Uterus (tissue), 4 donors: Measurements from ENCODE around the gene SOCS4. TPM values are rescaled to one million over a fixed set of nuclear protein-coding genes. Genes with fewer than 3 reads are reported as not detected.
"Not testable (repeated sequence)": the region's sequence is repeated elsewhere in the genome, so short reads cannot be mapped to it uniquely, and the experiment has no call there.

Experiments used
- DNase-seq, 2 donors: peaks; one replicate each; pipeline ENCODE4 v3.0.0-alpha.2; 2019 to 2020
- H3K27ac ChIP-seq, 2 donors: fragments of 200-600 bp; sonication (generic); 1 replicate in 1 of 2; 2 replicates in 1 of 2; pipeline ENCODE4 v1.5.1; 2016 to 2018
- H3K27me3 ChIP-seq, 2 donors: fragments of 200-600 bp; sonication (generic); one replicate each; pipeline ENCODE4 v1.5.1; 2018 to 2019; ENCODE audit warnings: control low read depth in 1 of 2
- H3K36me3 ChIP-seq, 2 donors: fragments of 200-600 bp; sonication (generic); one replicate each; pipeline ENCODE4 v1.5.1; 2019; ENCODE audit warnings: control low read depth in 1 of 2
- H3K4me1 ChIP-seq, 2 donors: fragments of 200-600 bp; sonication (generic); one replicate each; pipeline ENCODE4 v1.5.1; 2018 to 2019; ENCODE audit warnings: control low read depth in 1 of 2
- H3K4me3 ChIP-seq, 2 donors: fragments of 200-600 bp; sonication (generic); 1 replicate in 1 of 2; 2 replicates in 1 of 2; pipeline ENCODE4 v1.5.1; 2018 to 2019; ENCODE audit warnings: mild to moderate bottlenecking in 1 of 2
- H3K9me3 ChIP-seq, 2 donors: fragments of 200-600 bp; sonication (generic); one replicate each; pipeline ENCODE4 v1.5.1; 2019; ENCODE audit warnings: control low read depth in 1 of 2
- POLR2A ChIP-seq, 2 donors: fragments of 450-650 bp; IDR thresholded peaks; one replicate each; pipeline ENCODE4 v1.6.1; 2016; ENCODE audit warnings: antibody characterized with exemption in 2 of 2, mild to moderate bottlenecking in 1 of 2, moderate library complexity in 1 of 2
- intact Hi-C: fragments of 100-400 bp; cut with DNase I; formaldehyde crosslinking; loops from one replicate; pipeline ENCODE4 v1.15.1; 2023; ENCODE audit warnings: low total_unique reads
- total RNA-seq, 4 donors: library from RNA; depleted of rRNA in 3 of 4; stranded (reverse); fragments of >200 nt in 3 of 4; gene quantifications; one replicate each; pipeline versions ENCODE4 v1.1.0 to v1.2.4, GENCODE V29; 2014 to 2023
- TF ChIP-seq, protein P1 (sequence below), 4 experiments: fragments of 200-600 bp in 2 of 4; fragments of 450-650 bp in 2 of 4; sonication (generic) in 2 of 4; IDR thresholded peaks; one replicate each; pipeline ENCODE4 v1.5.1; 2016 to 2019; ENCODE audit warnings: antibody characterized with exemption in 4 of 4, mild to moderate bottlenecking in 2 of 4, moderate library complexity in 1 of 4
- donor health status: DM: yes; HTN: yes; CAD: no.

Gene SOCS4
- total RNA-seq, 4 donors from 2014 or later = 10.2 to 36.4 (median 22.4) TPM

DNA sequence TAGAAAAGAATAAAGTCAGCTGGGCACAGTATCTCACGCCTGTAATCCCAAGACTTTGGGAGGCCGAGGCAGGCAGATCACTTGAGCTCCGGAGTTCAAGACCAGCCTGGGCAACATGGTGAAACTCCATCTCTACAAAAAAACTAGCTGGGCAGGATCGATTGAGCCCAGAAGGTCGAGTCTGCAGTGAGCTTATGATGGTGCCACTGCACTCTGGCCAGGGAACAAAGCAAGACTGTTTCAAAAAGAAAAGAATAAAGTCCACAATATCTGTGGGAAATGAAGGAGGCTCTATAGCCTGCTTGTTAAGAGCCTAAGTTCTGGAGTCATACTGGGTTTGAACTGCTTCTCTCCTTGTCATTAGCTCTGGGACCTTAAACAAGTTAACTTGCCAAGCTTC is 32.3 kb downstream of the SOCS4 start:
- intact Hi-C loops = no loop called here
- no peak overlapping the region for H3K27ac ChIP-seq
- no peak overlapping the region for H3K4me3 ChIP-seq
- no peak for TF ChIP-seq POLR2A (IDR thresholded peaks at IDR 0.05)
- TF ChIP-seq, protein P1, sequence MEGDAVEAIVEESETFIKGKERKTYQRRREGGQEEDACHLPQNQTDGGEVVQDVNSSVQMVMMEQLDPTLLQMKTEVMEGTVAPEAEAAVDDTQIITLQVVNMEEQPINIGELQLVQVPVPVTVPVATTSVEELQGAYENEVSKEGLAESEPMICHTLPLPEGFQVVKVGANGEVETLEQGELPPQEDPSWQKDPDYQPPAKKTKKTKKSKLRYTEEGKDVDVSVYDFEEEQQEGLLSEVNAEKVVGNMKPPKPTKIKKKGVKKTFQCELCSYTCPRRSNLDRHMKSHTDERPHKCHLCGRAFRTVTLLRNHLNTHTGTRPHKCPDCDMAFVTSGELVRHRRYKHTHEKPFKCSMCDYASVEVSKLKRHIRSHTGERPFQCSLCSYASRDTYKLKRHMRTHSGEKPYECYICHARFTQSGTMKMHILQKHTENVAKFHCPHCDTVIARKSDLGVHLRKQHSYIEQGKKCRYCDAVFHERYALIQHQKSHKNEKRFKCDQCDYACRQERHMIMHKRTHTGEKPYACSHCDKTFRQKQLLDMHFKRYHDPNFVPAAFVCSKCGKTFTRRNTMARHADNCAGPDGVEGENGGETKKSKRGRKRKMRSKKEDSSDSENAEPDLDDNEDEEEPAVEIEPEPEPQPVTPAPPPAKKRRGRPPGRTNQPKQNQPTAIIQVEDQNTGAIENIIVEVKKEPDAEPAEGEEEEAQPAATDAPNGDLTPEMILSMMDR (IDR thresholded peaks at IDR 0.05) = no peak
- no peaks in the 10 kb centered on the region for H3K27me3 ChIP-seq
- H3K9me3 ChIP-seq = no peaks in the 10 kb centered on the region
- no peak for DNase-seq
- H3K4me1 ChIP-seq = peaks cover 0 to 5% of the 10 kb centered on the region in 2 donors
- H3K36me3 ChIP-seq = no peaks in the 10 kb centered on the region

DNA sequence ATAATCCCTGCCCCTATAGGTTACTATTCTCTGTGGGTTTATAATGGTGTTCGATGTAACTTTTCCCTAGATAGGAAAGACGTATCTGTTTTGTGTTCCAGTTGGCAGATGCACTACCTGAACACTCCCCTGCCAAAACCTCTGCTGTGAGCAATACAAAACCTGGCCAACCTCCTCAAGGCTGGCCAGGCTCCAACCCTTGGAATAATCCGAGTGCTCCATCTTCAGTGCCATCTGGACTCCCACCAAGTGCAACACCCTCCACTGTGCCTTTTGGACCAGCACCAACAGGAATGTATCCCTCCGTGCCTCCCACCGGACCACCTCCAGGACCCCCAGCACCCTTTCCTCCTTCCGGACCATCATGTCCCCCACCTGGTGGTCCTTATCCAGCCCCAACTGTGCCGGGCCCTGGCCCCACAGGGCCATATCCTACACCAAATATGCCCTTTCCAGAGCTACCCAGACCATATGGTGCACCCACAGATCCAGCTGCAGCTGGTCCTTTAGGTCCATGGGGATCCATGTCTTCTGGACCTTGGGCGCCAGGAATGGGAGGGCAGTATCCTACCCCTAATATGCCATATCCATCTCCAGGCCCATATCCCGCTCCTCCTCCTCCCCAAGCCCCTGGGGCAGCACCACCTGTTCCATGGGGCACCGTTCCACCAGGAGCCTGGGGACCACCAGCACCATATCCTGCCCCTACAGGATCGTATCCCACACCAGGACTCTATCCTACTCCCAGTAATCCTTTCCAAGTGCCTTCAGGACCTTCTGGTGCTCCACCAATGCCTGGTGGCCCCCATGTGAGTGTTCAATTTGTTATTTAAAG is 35.7 kb downstream of the SOCS4 start:
- Histone ChIP-seq H3K4me3 (no peak overlapping the region), H3K36me3 (no peaks in the 10 kb centered on the region), H3K27me3 (no peaks in the 10 kb centered on the region), H3K27ac (peak overlapping the region in 1 of 2 donors; percentile 13), H3K4me1 (no peaks in the 10 kb centered on the region), H3K9me3 (no peaks in the 10 kb centered on the region)
- TF ChIP-seq POLR2A (IDR thresholded peaks at IDR 0.05) = no peak
- TF ChIP-seq, protein P1 (IDR thresholded peaks at IDR 0.05) = no peak
- peak in 1 of 2 donors; percentile 40 for DNase-seq
- intact Hi-C loops = no loop called here

DNA sequence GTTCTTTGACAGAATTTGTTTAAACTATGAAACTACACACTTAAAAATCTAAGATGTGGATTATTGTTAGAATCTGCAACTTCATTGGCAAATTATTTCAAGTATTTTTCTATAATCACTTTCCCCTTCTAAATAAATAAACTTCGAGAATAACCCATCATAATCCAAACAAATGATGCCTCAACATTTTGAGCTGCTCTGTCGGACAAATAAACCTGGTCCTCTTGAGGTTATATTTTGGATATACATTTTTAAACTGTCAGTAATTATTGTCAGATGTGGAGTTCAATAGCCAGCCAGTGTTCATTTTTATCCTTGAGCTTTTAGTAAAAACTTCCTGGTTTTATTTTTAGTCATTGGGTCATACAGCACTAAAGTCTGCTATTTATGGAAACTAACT is 37.9 kb downstream of the SOCS4 start:
- H3K4me3 ChIP-seq, H3K9me3 ChIP-seq, intact Hi-C loops, DNase-seq, H3K4me1 ChIP-seq, H3K36me3 ChIP-seq, H3K27me3 ChIP-seq: not testable (repeated sequence)
- peak overlapping the region in 1 of 2 donors; percentile 25 for H3K27ac ChIP-seq

DNA sequence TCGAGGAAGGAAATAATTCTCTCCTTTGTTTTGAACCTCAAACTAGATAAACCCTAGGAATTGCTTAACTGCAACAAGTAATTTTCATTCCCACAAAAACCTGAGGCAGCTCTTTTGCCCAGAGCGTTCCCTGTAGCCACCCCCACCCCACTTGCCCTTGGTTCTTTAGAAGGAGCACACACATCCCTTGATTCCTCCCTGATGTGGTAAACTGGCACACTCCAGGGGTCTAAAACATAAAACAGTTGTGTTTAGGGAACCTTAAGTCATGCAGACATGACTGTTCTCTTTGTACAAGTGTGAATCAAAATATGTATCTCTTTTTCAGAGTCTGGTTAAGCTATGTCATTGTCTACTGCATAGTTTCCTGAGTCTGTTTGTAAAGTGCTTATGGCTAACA is 38.4 kb downstream of the SOCS4 start:
- no peaks in the 10 kb centered on the region for H3K27me3 ChIP-seq
- peak overlapping the region in 1 of 2 donors; percentile 25 for H3K27ac ChIP-seq
- H3K4me1 ChIP-seq = no peaks in the 10 kb centered on the region
- DNase-seq = no peak
- intact Hi-C loops = no loop called here
- H3K36me3 ChIP-seq = no peaks in the 10 kb centered on the region
- no peaks in the 10 kb centered on the region for H3K9me3 ChIP-seq
- no peak overlapping the region for H3K4me3 ChIP-seq
- TF ChIP-seq, protein P1 (IDR thresholded peaks at IDR 0.05) = no peak
- no peak for TF ChIP-seq POLR2A (IDR thresholded peaks at IDR 0.05)

DNA sequence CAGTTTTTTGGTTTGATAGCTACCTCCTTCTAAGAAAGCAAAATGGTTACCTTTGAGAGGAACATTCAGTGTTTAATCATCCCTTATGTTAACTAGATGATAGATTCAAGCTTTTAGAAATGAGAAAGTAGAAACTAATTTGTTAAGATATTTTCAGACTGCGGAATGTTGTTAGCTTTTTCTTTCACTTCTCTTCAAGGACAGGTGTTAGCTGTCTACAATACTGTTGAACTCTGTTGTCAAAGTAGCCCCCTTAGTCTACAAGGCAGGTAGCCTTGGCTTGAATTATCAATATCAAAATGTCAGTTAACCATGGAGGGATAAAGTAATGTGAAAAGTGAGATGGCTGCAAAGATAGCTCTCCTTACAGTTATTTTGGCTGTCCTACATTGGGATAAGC is 39.2 kb downstream of the SOCS4 start:
- intact Hi-C loops = no loop called here
- no peaks in the 10 kb centered on the region for H3K4me1 ChIP-seq
- H3K4me3 ChIP-seq = no peak overlapping the region
- no peak for DNase-seq
- H3K36me3 ChIP-seq = no peaks in the 10 kb centered on the region
- no peaks in the 10 kb centered on the region for H3K9me3 ChIP-seq
- H3K27me3 ChIP-seq = no peaks in the 10 kb centered on the region
- no peak overlapping the region for H3K27ac ChIP-seq
- TF ChIP-seq, protein P1 (IDR thresholded peaks at IDR 0.05) = no peak
- TF ChIP-seq POLR2A (IDR thresholded peaks at IDR 0.05) = no peak
